NCI-H1417 treated with DMSO at 0.1 percent for 48 hours (cell line): ENCODE data around the gene CHST6.
"Not testable (repeated sequence)": the region's sequence is repeated elsewhere in the genome, so short reads cannot be mapped to it uniquely, and the experiment has no call there.

Experiments used
- DNase-seq: peaks from one replicate; lab custom pipeline; 2025; lab: John Stamatoyannopoulos, UW

CHST6 gene

GRCh38 chr16:75433732-75434413 is 61.4 kb downstream of the CHST6 start:
- DNase-seq: peak; percentile 71

- DNase-seq: peak; percentile 71
Observed at GRCh38 chr16:75432828-75433731, 62.2 kb downstream of the CHST6 start, which contains the start of gene CFDP1. Gene CFDP1 (minus strand): TSS chr16:75433503. CDS start chr16:75433352, 151 bp downstream.

GRCh38 chr16:75429621-75430403 is 65.4 kb downstream of the CHST6 start:
- DNase-seq: no peak

- not testable (repeated sequence) for DNase-seq
Observed at GRCh38 chr16:75426524-75426923, 68.7 kb downstream of the CHST6 start.

- DNase-seq: not testable (repeated sequence)
Observed at GRCh38 chr16:75424105-75424762, 71.0 kb downstream of the CHST6 start.

GRCh38 chr16:75423723-75424104 is 71.5 kb downstream of the CHST6 start:
- DNase-seq: no peak
